Psoas muscle (tissue), 8 donors: ENCODE data around the gene MED13L. TPM values are rescaled to one million over a fixed set of nuclear protein-coding genes. Genes with fewer than 3 reads are reported as not detected.

Source experiments
- ATAC-seq, 4 donors: fragments of 200-7000 bp; cut with Tn5 transposase; one replicate each; pipeline ENCODE4 v1.9.1; 2020; ENCODE audit warnings: moderate library complexity in 3 of 4, mild to moderate bottlenecking in 2 of 4
- DNase-seq, 2 donors: peaks; one replicate each; pipeline ENCODE4 v3.0.0-alpha.2; 2020
- H3K27ac ChIP-seq: fragments of 200-600 bp; one replicate; pipeline ENCODE4 v1.8.0; 2022
- H3K27me3 ChIP-seq, 3 donors: fragments of 200-600 bp in 1 of 3; one replicate each; pipeline versions ENCODE4 v1.6.1 to v1.8.0; 2013 to 2022; ENCODE audit warnings: low read length in 2 of 3, mild to moderate bottlenecking in 2 of 3, moderate library complexity in 1 of 3; ENCODE audit not compliant: insufficient read depth in 3 of 3
- H3K36me3 ChIP-seq, 2 donors: fragments of 200-600 bp in 1 of 2; one replicate each; pipeline versions ENCODE4 v1.6.1 to v1.8.0; 2013 to 2022; ENCODE audit warnings: low read depth in 1 of 2, mild to moderate bottlenecking in 1 of 2, moderate library complexity in 1 of 2; ENCODE audit not compliant: insufficient read depth in 1 of 2
- H3K4me1 ChIP-seq: fragments of 200-600 bp; one replicate; pipeline ENCODE4 v1.8.0; 2022
- H3K4me3 ChIP-seq: fragments of 200-600 bp; one replicate; pipeline ENCODE4 v1.8.0; 2022; ENCODE audit warnings: mild to moderate bottlenecking
- H3K9me3 ChIP-seq: fragments of 200-600 bp; one replicate; pipeline ENCODE4 v1.8.0; 2022
- WGBS, 3 donors: extraction: QIAGEN DNeasy Blood & Tissue Kit; methylation state at CpG; one replicate each; pipeline versions ENCODE4 v1.1.6 to v1.1.7; 2013; 5-methylcytosine and 5-hydroxymethylcytosine counted together
- intact Hi-C, 2 donors: fragments of 100-400 bp; cut with DNase I; formaldehyde crosslinking; loops; one replicate each; pipeline versions ENCODE4 v1.11.0 to v1.14.2; 2022
- polyA plus RNA-seq, 3 donors: library from polyadenylated mRNA; stranded (reverse); fragments of 200-250 nt; gene quantifications; one replicate each; pipeline ENCODE4 v1.2.3, GENCODE V29; 2013
- total RNA-seq, 4 donors: library from RNA; stranded (reverse); fragmentation: NEBNext Ultra II Directional in 2 of 4; extraction: Animal tissue kit (Norgen Biotek cat#: 25700) in 2 of 4; gene quantifications; one replicate each; pipeline versions ENCODE4 v1.2.1 to v1.2.4, GENCODE V29; 2021 to 2023
- TF ChIP-seq, protein P1 (sequence below): fragments of 200-600 bp; IDR thresholded peaks from one replicate; pipeline ENCODE4 v1.8.0; 2022; ENCODE audit warnings: antibody characterized with exemption
- donor health status: healthy with polysubstance abuse.
- donor health status: DM: no; HTN: no; CAD: no; lungs with moderate emphysema.
- donor health status: Bipolar disorder and iron deficiency.
- donor health status: healthy.
- donor health status: DM: yes; HTN: yes; CAD: no.
- donor health status: DM: no; HTN: no; CAD: no.
- donor health status: DM: no; HTN: no; CAD: no.
- donor health status: DM: yes; HTN: yes; CAD: no.

The MED13L gene
- total and polyA plus RNA-seq, 7 donors, result 8.9 to 90.5 (median 72.5) TPM

DNA sequence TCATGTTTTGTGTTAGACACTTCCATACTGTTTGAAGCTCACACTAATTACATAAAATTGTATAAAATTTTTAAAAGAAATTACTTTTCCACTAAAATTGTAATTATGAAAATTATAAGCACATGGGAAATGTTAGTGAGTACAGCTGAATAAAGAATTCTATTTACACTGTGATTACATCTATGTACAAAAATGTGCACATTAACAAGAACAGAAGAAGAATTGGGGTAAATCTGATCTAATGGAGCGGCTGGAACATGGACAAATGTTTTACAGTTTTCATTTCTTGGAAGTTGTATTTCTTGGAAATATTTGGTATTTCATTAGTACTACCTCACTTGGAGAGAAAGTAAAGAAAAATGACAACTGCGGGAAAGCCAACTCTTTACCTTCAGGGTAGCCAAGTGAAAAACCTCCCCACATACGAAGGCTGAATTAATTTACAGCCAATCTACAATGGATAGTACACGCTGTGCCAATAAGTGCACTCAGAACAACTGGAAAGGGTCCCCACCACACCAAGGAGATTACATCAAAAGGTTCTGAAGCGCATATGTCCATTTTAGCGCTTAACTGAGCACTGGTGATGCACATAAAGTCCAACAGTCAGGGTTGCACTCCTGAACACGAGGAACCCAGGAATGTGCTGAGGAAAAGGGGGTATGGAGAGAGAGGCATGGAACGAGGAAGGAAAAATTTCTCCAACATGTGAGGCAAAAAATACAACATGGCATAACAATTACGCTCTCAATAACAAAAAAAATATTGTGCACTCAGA is 17.5 kb downstream of the MED13L start:
- H3K4me1 ChIP-seq, result peaks cover 81% of the 10 kb centered on the region
- H3K4me3 ChIP-seq, result no peak overlapping the region
- WGBS, 3 donors, result 81 to 92% (median 84%) methylated on average over 9 of the region's 9 CpGs
- no peaks in the 10 kb centered on the region for H3K36me3 ChIP-seq
- ATAC-seq, result no peak
- no peaks in the 10 kb centered on the region for H3K27me3 ChIP-seq
- TF ChIP-seq, protein P1, sequence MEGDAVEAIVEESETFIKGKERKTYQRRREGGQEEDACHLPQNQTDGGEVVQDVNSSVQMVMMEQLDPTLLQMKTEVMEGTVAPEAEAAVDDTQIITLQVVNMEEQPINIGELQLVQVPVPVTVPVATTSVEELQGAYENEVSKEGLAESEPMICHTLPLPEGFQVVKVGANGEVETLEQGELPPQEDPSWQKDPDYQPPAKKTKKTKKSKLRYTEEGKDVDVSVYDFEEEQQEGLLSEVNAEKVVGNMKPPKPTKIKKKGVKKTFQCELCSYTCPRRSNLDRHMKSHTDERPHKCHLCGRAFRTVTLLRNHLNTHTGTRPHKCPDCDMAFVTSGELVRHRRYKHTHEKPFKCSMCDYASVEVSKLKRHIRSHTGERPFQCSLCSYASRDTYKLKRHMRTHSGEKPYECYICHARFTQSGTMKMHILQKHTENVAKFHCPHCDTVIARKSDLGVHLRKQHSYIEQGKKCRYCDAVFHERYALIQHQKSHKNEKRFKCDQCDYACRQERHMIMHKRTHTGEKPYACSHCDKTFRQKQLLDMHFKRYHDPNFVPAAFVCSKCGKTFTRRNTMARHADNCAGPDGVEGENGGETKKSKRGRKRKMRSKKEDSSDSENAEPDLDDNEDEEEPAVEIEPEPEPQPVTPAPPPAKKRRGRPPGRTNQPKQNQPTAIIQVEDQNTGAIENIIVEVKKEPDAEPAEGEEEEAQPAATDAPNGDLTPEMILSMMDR, result no peak
- DNase-seq, result no peak
- H3K27ac ChIP-seq, result no peak overlapping the region
- intact Hi-C loops, result no loop called here
- no peaks in the 10 kb centered on the region for H3K9me3 ChIP-seq

DNA sequence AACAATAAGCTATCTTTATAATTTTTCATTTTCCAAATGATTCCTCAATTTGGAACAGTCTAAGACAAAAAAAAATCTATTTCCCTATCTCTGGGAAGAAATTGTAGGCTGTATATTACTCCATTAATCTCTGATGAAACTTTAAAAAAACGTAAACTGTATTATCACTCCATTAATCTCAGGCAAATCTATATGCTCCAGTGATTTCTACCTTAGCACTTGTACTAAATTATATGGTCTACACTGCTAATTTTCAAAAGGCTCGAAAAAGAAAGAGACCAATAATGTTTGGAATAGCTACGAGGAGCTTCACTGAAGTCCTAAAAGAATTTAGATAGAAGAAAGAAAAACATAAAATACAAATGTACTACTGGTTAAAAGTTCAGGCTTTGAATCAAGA is 19.7 kb downstream of the MED13L start:
- no peak overlapping the region for H3K4me3 ChIP-seq
- H3K9me3 ChIP-seq, result no peaks in the 10 kb centered on the region
- DNase-seq (no peak), ATAC-seq (no peak)
- WGBS, 3 donors, result 47 to 75% (median 67%) methylated on average over 3 of the region's 3 CpGs
- H3K4me1 ChIP-seq, result peaks cover 64% of the 10 kb centered on the region
- intact Hi-C loops, result no loop called here
- TF ChIP-seq, protein P1, result no peak
- H3K27ac ChIP-seq, result peak overlapping the region; percentile 44
- no peaks in the 10 kb centered on the region for H3K36me3 ChIP-seq
- no peaks in the 10 kb centered on the region for H3K27me3 ChIP-seq

DNA sequence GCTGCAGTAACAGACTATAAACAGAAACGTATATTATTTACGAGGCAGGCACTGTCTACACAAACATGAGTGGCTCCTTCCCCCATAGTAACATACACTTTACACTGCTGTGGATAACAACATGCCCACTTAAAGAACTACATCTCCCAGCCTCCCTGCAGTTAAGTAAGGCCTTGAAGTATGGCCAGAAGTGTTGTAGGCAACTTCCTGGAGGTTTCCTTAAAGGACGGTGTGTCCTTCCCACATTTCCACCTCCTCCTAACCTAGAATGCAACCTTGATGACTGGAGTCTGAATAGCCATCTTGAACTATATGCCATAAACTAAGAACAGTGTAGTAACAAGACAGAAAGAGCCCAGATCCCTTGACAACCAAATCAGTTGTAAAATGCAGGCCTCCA is 20.3 kb downstream of the MED13L start:
- intact Hi-C loops, result no loop called here
- Histone ChIP-seq H3K4me3 (no peak overlapping the region), H3K27ac (peak overlapping the region; percentile 44), H3K36me3 (no peaks in the 10 kb centered on the region), H3K27me3 (no peaks in the 10 kb centered on the region), H3K4me1 (peaks cover 58% of the 10 kb centered on the region), H3K9me3 (no peaks in the 10 kb centered on the region)
- ATAC-seq (peak in 3 of 4 donors; percentile 65 to 89 (median 87)), DNase-seq (no peak)
- TF ChIP-seq, protein P1, result no peak
- WGBS, 3 donors, result 16 to 42% (median 18%) methylated on average over 3 of the region's 3 CpGs

DNA sequence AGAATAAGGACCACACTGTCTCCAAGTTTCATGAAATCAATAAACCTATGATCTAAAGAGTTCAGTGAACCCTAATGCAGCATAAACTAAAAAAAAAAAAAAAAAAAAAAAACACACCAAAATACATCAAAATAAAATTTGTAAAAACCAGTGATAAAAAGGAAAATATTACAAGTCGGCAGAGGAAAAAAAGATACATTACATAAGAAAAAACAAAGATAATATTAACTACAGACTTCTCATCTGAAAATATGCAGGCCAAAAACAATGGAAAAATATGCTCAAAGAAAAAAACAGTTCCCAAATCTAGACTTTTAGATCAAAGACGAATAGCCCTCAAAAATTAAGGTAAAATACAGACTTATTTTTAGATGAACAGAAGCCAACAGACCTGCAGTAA is 27.6 kb downstream of the MED13L start:
- 94 to 97% (median 96%) methylated on average over 2 of the region's 2 CpGs for WGBS, 3 donors
- intact Hi-C loops, result no loop called here
- Histone ChIP-seq H3K4me1 (peaks cover 42% of the 10 kb centered on the region), H3K4me3 (no peak overlapping the region), H3K27me3 (no peaks in the 10 kb centered on the region), H3K9me3 (no peaks in the 10 kb centered on the region), H3K27ac (no peak overlapping the region), H3K36me3 (no peaks in the 10 kb centered on the region)
- DNase-seq, result no peak
- TF ChIP-seq, protein P1, result no peak
- ATAC-seq, result no peak

DNA sequence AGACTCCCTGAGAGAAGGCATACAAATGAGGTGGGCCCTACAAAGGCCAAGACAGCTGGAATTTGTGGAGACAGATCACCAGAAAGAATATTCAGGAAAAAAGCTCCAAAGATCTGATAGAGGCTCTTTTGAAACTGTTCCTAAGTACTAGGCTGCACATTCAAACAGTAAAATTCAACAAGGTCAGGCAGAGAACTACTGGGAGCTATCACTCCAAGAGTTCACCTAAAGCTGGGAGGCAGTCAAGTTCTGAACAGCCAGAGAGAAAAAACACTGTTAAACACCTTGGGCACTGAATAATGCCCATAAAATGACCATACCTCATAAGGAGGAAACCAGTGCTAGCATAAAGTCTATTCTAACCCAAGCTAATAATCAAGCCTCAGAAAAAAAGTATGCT is 28.6 kb downstream of the MED13L start:
- TF ChIP-seq, protein P1, result no peak
- Histone ChIP-seq H3K27me3 (no peaks in the 10 kb centered on the region), H3K4me3 (no peak overlapping the region), H3K27ac (peak overlapping the region; percentile 56), H3K4me1 (peaks cover 48% of the 10 kb centered on the region), H3K36me3 (no peaks in the 10 kb centered on the region), H3K9me3 (no peaks in the 10 kb centered on the region)
- DNase-seq, result no peak
- intact Hi-C loops, result no loop called here
- peak in 1 of 4 donors; percentile 32 for ATAC-seq
